Measurements from ENCODE around the gene SHTN1.

The SHTN1 gene

GRCh38 chr10:116988311-116988710 is 16.7 kb downstream of the SHTN1 start:
- no peak for DNase-seq

GRCh38 chr10:116985611-116986010 is 19.4 kb downstream of the SHTN1 start:
- no peak for DNase-seq

- no peak for DNase-seq
Observed at GRCh38 chr10:116984202-116984990, 20.6 kb downstream of the SHTN1 start.

- no peak for DNase-seq
Observed at GRCh38 chr10:116980041-116980440, 24.9 kb downstream of the SHTN1 start.

- no peak for DNase-seq
Observed at GRCh38 chr10:116978901-116979300, 26.1 kb downstream of the SHTN1 start.

- DNase-seq: no peak
Observed at GRCh38 chr10:116974456-116975005, 30.5 kb downstream of the SHTN1 start.

GRCh38 chr10:116973946-116974455 is 31.0 kb downstream of the SHTN1 start:
- no peak for DNase-seq

GRCh38 chr10:116973371-116973905 is 31.5 kb downstream of the SHTN1 start:
- no peak for DNase-seq

- no peak for DNase-seq
Observed at GRCh38 chr10:116972131-116972530, 32.9 kb downstream of the SHTN1 start.

- no peak for DNase-seq
Observed at GRCh38 chr10:116970050-116970449, 34.9 kb downstream of the SHTN1 start.

- DNase-seq: no peak
Observed at GRCh38 chr10:116968331-116968730, 36.7 kb downstream of the SHTN1 start.

GRCh38 chr10:116961406-116962251 is 43.4 kb downstream of the SHTN1 start:
- DNase-seq: no peak

- no peak for DNase-seq
Observed at GRCh38 chr10:116960066-116960776, 44.8 kb downstream of the SHTN1 start.

- no peak for DNase-seq
Observed at GRCh38 chr10:116952729-116953128, 52.3 kb downstream of the SHTN1 start.

GRCh38 chr10:116948530-116948870 is 56.5 kb downstream of the SHTN1 start:
- no peak for DNase-seq

- no peak for DNase-seq
Observed at GRCh38 chr10:116947841-116948529, 57.0 kb downstream of the SHTN1 start.

- DNase-seq: no peak
Observed at GRCh38 chr10:116944911-116945310, 60.1 kb downstream of the SHTN1 start.

- DNase-seq: no peak
Observed at GRCh38 chr10:116931806-116932205, 73.2 kb downstream of the SHTN1 start.

GRCh38 chr10:116926426-116926825 is 78.6 kb downstream of the SHTN1 start:
- no peak for DNase-seq

GRCh38 chr10:116925056-116925455 is 79.9 kb downstream of the SHTN1 start:
- DNase-seq: no peak

- DNase-seq: no peak
Observed at GRCh38 chr10:116919706-116920105, 85.3 kb downstream of the SHTN1 start.

GRCh38 chr10:116919164-116919563 is 85.8 kb downstream of the SHTN1 start:
- DNase-seq: no peak
